SU-DHL-6 (cell line): ENCODE results near the gene RASL11A.

ENCODE experiments used
- EZH2phosphoT487 ChIP-seq: fragments of 200-600 bp; sonication (generic), shearing (Covaris generic); conservative IDR thresholded peaks from 2 replicates; pipeline ENCODE4 v1.6.1; 2018; ENCODE audit warnings: mild to moderate bottlenecking, antibody characterized with exemption, low read length, moderate library complexity, mixed read lengths
- TF ChIP-seq, protein P1 (sequence below): fragments of 200-600 bp; sonication (generic); IDR thresholded peaks from one replicate; pipeline ENCODE4 v1.5.1; 2017; ENCODE audit warnings: antibody characterized with exemption, mild to moderate bottlenecking, low read length, moderate library complexity; ENCODE audit not compliant: insufficient read depth, poor library complexity, severe bottlenecking

DNA sequence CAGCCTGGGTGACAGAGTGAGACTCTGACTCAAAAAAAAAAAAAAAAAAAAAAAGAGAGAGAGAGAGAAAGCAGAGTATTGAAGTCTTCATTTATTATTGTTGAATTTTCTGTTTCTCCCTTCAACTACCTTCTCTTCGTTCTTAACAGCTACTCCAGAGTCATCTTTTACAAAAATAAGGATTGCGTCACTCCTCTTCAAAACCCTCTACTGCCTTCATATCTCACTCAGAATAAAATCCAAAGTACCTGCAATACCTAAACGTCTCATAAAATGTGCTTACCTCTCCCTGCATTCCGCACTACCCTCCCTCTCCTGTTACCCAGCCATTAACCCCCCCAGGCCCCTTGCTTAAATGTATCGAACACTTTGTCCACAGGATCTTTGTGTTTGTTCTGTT is 36.7 kb upstream of the RASL11A start:
- TF ChIP-seq, protein P1, sequence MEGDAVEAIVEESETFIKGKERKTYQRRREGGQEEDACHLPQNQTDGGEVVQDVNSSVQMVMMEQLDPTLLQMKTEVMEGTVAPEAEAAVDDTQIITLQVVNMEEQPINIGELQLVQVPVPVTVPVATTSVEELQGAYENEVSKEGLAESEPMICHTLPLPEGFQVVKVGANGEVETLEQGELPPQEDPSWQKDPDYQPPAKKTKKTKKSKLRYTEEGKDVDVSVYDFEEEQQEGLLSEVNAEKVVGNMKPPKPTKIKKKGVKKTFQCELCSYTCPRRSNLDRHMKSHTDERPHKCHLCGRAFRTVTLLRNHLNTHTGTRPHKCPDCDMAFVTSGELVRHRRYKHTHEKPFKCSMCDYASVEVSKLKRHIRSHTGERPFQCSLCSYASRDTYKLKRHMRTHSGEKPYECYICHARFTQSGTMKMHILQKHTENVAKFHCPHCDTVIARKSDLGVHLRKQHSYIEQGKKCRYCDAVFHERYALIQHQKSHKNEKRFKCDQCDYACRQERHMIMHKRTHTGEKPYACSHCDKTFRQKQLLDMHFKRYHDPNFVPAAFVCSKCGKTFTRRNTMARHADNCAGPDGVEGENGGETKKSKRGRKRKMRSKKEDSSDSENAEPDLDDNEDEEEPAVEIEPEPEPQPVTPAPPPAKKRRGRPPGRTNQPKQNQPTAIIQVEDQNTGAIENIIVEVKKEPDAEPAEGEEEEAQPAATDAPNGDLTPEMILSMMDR: no peak
- no peak for TF ChIP-seq EZH2phosphoT487
